ENCODE data around the gene RBAK.
"Not testable (repeated sequence)": the region's sequence is repeated elsewhere in the genome, so short reads cannot be mapped to it uniquely, and the experiment has no call there.

The RBAK gene

GRCh38 chr7:5017626-5018025, 28.0 kb upstream of the RBAK start:
- H3K9me3 ChIP-seq (ENCODE audit: control insufficient read depth in 1 of 2, low read length in 2 of 2); H3K9ac ChIP-seq (ENCODE audit: low read depth in 1 of 2, low read length in 2 of 2); H3K4me3 ChIP-seq (ENCODE audit: low read depth in 1 of 2, low read length in 2 of 2); H3K4me1 ChIP-seq (ENCODE audit: control insufficient read depth in 1 of 2, insufficient read depth in 2 of 2, low read length in 2 of 2); H3K36me3 ChIP-seq (ENCODE audit: control insufficient read depth in 1 of 2, insufficient read depth in 2 of 2, low read length in 2 of 2); H3K27ac ChIP-seq (ENCODE audit: low read depth, low read length); H3K27me3 ChIP-seq (ENCODE audit: control insufficient read depth in 1 of 2, insufficient read depth in 2 of 2, low read length in 2 of 2): not testable (repeated sequence)

DNA sequence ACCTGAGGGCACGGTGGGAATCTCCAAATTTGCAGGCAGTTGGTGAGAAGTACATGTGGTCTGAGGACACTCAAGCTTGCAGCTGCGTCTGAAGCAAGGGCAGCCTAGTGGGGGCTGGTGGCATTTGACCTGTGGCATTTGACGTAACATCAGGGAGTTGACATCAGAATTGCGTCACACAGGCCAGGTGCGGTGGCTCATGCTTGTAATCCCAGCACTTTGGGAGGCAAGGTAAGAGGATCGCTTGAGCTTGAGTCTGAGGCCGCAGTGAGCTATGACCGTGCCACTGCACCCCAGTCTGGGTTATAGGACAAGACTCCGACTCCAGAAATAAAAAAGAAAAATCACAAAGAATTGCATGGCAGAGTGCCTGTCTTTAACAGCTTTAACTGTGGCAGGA, 25.6 kb upstream of the RBAK start:
- Histone ChIP-seq H3K9me3 (ENCODE audit: control insufficient read depth in 1 of 2, low read length in 2 of 2) (peaks cover 0 to 7% of the 10 kb centered on the region in 2 donors), H3K36me3 (ENCODE audit: control insufficient read depth in 1 of 2, insufficient read depth in 2 of 2, low read length in 2 of 2) (no peaks in the 10 kb centered on the region), H3K27me3 (ENCODE audit: control insufficient read depth in 1 of 2, insufficient read depth in 2 of 2, low read length in 2 of 2) (no peaks in the 10 kb centered on the region), H3K4me3 (ENCODE audit: low read depth in 1 of 2, low read length in 2 of 2) (no peak overlapping the region), H3K27ac (ENCODE audit: low read depth, low read length) (no peak overlapping the region), H3K4me1 (ENCODE audit: control insufficient read depth in 1 of 2, insufficient read depth in 2 of 2, low read length in 2 of 2) (no peaks in the 10 kb centered on the region), H3K9ac (ENCODE audit: low read depth in 1 of 2, low read length in 2 of 2) (no peak overlapping the region)

DNA sequence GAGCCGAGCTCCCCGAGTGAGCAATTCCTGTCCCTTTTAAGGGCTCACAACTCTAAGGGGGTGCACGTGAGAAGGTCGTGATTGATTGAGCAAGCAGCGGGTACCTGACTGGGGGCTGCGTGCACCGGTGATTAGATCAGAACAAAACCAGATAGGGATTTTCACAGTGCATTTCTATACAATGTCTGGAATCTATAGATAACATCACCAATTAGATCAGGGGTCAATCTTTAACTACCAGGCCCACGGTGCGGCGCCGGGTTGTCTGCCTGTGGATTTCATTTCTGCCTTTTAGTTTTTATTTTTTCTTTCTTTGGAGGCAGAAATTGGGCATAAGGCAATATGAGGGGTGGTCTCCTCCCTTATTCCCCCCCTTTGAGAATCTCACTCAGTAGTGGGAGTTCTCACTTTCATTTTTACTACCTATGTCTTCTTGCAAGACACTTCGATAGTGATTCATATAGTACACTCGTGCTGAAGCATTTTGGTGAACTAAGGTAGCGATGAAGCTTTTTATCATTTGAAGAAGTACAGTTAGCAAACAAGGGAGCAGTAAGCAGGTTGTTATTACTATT, 24.6 kb upstream of the RBAK start:
- H3K9me3 ChIP-seq (ENCODE audit: control insufficient read depth in 1 of 2, low read length in 2 of 2); H3K4me1 ChIP-seq (ENCODE audit: control insufficient read depth in 1 of 2, insufficient read depth in 2 of 2, low read length in 2 of 2); H3K27me3 ChIP-seq (ENCODE audit: control insufficient read depth in 1 of 2, insufficient read depth in 2 of 2, low read length in 2 of 2); H3K36me3 ChIP-seq (ENCODE audit: control insufficient read depth in 1 of 2, insufficient read depth in 2 of 2, low read length in 2 of 2); H3K27ac ChIP-seq (ENCODE audit: low read depth, low read length); H3K4me3 ChIP-seq (ENCODE audit: low read depth in 1 of 2, low read length in 2 of 2); H3K9ac ChIP-seq (ENCODE audit: low read depth in 1 of 2, low read length in 2 of 2): not testable (repeated sequence)

GRCh38 chr7:5023626-5024025, 22.0 kb upstream of the RBAK start:
- H3K27ac ChIP-seq (ENCODE audit: low read depth, low read length); H3K4me3 ChIP-seq (ENCODE audit: low read depth in 1 of 2, low read length in 2 of 2); H3K27me3 ChIP-seq (ENCODE audit: control insufficient read depth in 1 of 2, insufficient read depth in 2 of 2, low read length in 2 of 2); H3K4me1 ChIP-seq (ENCODE audit: control insufficient read depth in 1 of 2, insufficient read depth in 2 of 2, low read length in 2 of 2); H3K9me3 ChIP-seq (ENCODE audit: control insufficient read depth in 1 of 2, low read length in 2 of 2); H3K9ac ChIP-seq (ENCODE audit: low read depth in 1 of 2, low read length in 2 of 2); H3K36me3 ChIP-seq (ENCODE audit: control insufficient read depth in 1 of 2, insufficient read depth in 2 of 2, low read length in 2 of 2): not testable (repeated sequence)

DNA sequence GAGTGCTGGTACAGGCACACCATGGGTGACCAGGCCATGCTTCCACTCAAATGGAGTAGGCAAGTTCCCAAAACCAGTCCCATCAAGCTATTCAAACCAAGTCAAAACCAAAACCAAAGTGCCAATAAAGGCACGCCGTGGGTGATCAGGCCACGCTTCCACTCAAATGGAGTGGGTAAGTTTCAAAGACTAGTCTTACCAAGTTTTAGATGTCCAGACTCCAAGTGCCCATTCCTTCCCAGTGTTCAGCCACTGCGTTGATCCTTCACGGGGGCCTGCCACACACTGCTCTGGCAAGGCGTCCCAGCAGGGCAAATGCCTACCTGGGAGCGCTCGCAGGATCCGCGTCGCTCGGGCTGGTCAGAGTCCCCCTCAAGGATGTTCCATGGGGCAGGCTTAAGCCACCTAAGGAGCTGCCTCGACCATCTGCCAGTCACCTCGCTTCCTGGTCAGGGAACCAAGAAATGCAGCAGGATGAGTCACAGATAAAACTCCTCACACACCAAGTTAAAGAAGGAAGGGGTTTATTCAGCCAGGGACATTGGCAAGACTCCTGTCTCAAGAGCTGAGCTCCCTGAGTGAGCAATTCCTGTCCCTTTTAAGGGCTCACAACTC, 17.8 kb upstream of the RBAK start:
- H3K9me3 ChIP-seq (ENCODE audit: control insufficient read depth in 1 of 2, low read length in 2 of 2); H3K4me1 ChIP-seq (ENCODE audit: control insufficient read depth in 1 of 2, insufficient read depth in 2 of 2, low read length in 2 of 2); H3K4me3 ChIP-seq (ENCODE audit: low read depth in 1 of 2, low read length in 2 of 2); H3K9ac ChIP-seq (ENCODE audit: low read depth in 1 of 2, low read length in 2 of 2); H3K27me3 ChIP-seq (ENCODE audit: control insufficient read depth in 1 of 2, insufficient read depth in 2 of 2, low read length in 2 of 2); H3K36me3 ChIP-seq (ENCODE audit: control insufficient read depth in 1 of 2, insufficient read depth in 2 of 2, low read length in 2 of 2); H3K27ac ChIP-seq (ENCODE audit: low read depth, low read length): not testable (repeated sequence)

GRCh38 chr7:5033186-5033585, 12.5 kb upstream of the RBAK start:
- not testable (repeated sequence) for H3K27me3 ChIP-seq (ENCODE audit: control insufficient read depth in 1 of 2, insufficient read depth in 2 of 2, low read length in 2 of 2); H3K4me3 ChIP-seq (ENCODE audit: low read depth in 1 of 2, low read length in 2 of 2); H3K4me1 ChIP-seq (ENCODE audit: control insufficient read depth in 1 of 2, insufficient read depth in 2 of 2, low read length in 2 of 2); H3K36me3 ChIP-seq (ENCODE audit: control insufficient read depth in 1 of 2, insufficient read depth in 2 of 2, low read length in 2 of 2); H3K9me3 ChIP-seq (ENCODE audit: control insufficient read depth in 1 of 2, low read length in 2 of 2); H3K9ac ChIP-seq (ENCODE audit: low read depth in 1 of 2, low read length in 2 of 2); H3K27ac ChIP-seq (ENCODE audit: low read depth, low read length)

DNA sequence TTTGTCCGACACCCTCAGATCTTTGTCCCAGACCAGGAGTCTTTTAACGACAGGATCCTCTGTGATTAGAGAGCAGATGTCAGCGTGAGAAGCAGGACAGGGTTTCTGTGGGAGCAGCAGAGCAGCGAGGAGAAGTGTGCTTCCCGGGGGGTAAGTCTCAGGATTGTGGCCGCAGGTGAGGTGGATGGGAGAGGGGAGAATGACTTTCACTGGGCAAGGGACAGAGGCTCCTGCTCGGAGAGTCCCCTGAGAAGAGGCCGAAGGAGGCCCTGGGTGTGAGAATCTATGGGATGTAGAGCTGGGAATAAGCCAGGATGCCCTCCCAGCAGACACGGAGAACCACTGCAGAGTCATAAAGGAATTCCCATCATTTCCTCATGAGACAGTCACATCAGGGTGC, 10.4 kb upstream of the RBAK start:
- no peaks in the 10 kb centered on the region for H3K9me3 ChIP-seq (ENCODE audit: control insufficient read depth in 1 of 2, low read length in 2 of 2)
- H3K4me1 ChIP-seq (ENCODE audit: control insufficient read depth in 1 of 2, insufficient read depth in 2 of 2, low read length in 2 of 2), result no peaks in the 10 kb centered on the region
- H3K27me3 ChIP-seq (ENCODE audit: control insufficient read depth in 1 of 2, insufficient read depth in 2 of 2, low read length in 2 of 2), result no peaks in the 10 kb centered on the region
- no peak overlapping the region for H3K4me3 ChIP-seq (ENCODE audit: low read depth in 1 of 2, low read length in 2 of 2)
- no peak overlapping the region for H3K9ac ChIP-seq (ENCODE audit: low read depth in 1 of 2, low read length in 2 of 2)
- no peaks in the 10 kb centered on the region for H3K36me3 ChIP-seq (ENCODE audit: control insufficient read depth in 1 of 2, insufficient read depth in 2 of 2, low read length in 2 of 2)
- no peak overlapping the region for H3K27ac ChIP-seq (ENCODE audit: low read depth, low read length)

DNA sequence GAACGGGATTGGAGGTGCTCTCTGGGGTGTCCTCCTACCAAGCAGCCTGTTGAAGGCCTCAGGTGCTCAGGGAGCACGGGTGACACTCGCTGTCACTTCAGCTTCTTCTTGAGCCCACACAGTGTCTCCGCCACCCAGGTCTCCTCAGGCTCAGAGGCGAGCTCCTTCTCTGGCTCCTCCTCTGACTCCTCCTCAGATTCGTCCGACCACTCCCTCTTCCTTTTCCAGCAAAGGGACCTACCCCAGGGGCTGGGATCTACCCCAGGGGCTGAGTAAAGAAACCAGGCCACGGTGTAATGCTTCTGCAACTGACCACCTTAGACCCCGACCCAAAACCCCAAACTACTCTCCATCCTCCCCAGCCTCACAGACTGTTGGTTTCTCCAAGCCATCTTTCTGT, 9.2 kb upstream of the RBAK start:
- Histone ChIP-seq H3K9me3 (ENCODE audit: control insufficient read depth in 1 of 2, low read length in 2 of 2) (no peaks in the 10 kb centered on the region), H3K36me3 (ENCODE audit: control insufficient read depth in 1 of 2, insufficient read depth in 2 of 2, low read length in 2 of 2) (no peaks in the 10 kb centered on the region), H3K4me3 (ENCODE audit: low read depth in 1 of 2, low read length in 2 of 2) (no peak overlapping the region), H3K27me3 (ENCODE audit: control insufficient read depth in 1 of 2, insufficient read depth in 2 of 2, low read length in 2 of 2) (no peaks in the 10 kb centered on the region), H3K4me1 (ENCODE audit: control insufficient read depth in 1 of 2, insufficient read depth in 2 of 2, low read length in 2 of 2) (no peaks in the 10 kb centered on the region), H3K9ac (ENCODE audit: low read depth in 1 of 2, low read length in 2 of 2) (no peak overlapping the region), H3K27ac (ENCODE audit: low read depth, low read length) (no peak overlapping the region)

DNA sequence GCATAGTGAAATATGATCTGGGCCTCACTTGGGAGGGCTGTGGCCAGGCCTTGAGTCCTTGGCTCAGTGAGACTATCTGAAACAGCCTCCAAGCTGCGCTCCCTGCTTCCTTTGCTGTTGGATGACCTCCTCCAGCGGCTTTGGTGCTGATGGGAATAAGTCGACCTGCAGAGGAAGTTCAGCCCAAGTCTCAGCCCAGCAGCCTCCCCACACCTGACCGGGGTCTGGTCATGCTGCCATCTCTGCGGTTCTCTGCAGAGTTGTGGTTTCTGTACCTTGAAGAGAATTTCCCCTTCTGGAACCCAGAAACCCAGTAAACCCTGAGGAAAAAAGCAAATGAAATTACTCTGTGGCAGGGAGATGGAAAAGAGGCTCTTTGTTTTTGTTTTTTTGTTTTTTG, 4.6 kb upstream of the RBAK start:
- no peak overlapping the region for H3K4me3 ChIP-seq (ENCODE audit: low read depth in 1 of 2, low read length in 2 of 2)

DNA sequence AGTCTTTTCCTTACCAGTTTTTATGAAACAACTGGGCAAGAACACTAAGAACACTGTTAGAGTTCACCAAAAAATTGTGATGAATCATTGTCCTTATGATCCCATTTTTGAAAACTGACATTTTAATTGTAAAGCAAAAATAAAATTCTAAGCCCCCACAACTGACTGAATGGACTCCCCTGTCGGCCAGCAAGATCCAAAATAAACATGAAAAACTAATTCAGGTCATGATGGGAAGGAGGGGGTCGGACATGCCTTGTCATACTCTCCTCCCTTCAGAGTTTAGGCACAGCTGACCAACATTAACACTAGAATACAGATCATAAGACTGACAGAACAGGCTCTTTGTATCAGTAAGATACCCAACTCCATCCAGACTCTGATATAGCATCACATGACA, 2.0 kb upstream of the RBAK start:
- H3K4me1 ChIP-seq (ENCODE audit: control insufficient read depth in 1 of 2, insufficient read depth in 2 of 2, low read length in 2 of 2), result no peaks in the 10 kb centered on the region
- no peak overlapping the region for H3K4me3 ChIP-seq (ENCODE audit: low read depth in 1 of 2, low read length in 2 of 2)
- no peak overlapping the region for H3K9ac ChIP-seq (ENCODE audit: low read depth in 1 of 2, low read length in 2 of 2)
- H3K36me3 ChIP-seq (ENCODE audit: control insufficient read depth in 1 of 2, insufficient read depth in 2 of 2, low read length in 2 of 2), result peaks cover 0 to under 1% of the 10 kb centered on the region in 2 donors
- H3K27me3 ChIP-seq (ENCODE audit: control insufficient read depth in 1 of 2, insufficient read depth in 2 of 2, low read length in 2 of 2), result no peaks in the 10 kb centered on the region
- no peak overlapping the region for H3K27ac ChIP-seq (ENCODE audit: low read depth, low read length)
- no peaks in the 10 kb centered on the region for H3K9me3 ChIP-seq (ENCODE audit: control insufficient read depth in 1 of 2, low read length in 2 of 2)

More for the DNA sequence above, 4.6 kb upstream of the RBAK start:
- H3K9me3 ChIP-seq (ENCODE audit: control insufficient read depth in 1 of 2, low read length in 2 of 2), result no peaks in the 10 kb centered on the region
- H3K9ac ChIP-seq (ENCODE audit: low read depth in 1 of 2, low read length in 2 of 2), result no peak overlapping the region
- no peak overlapping the region for H3K27ac ChIP-seq (ENCODE audit: low read depth, low read length)
- no peaks in the 10 kb centered on the region for H3K36me3 ChIP-seq (ENCODE audit: control insufficient read depth in 1 of 2, insufficient read depth in 2 of 2, low read length in 2 of 2)
- no peaks in the 10 kb centered on the region for H3K4me1 ChIP-seq (ENCODE audit: control insufficient read depth in 1 of 2, insufficient read depth in 2 of 2, low read length in 2 of 2)
- H3K27me3 ChIP-seq (ENCODE audit: control insufficient read depth in 1 of 2, insufficient read depth in 2 of 2, low read length in 2 of 2), result no peaks in the 10 kb centered on the region

GRCh38 chr7:5046397-5046732, 705 bp downstream of the RBAK start:
- not testable (repeated sequence) for H3K9me3 ChIP-seq (ENCODE audit: control insufficient read depth in 1 of 2, low read length in 2 of 2); H3K27ac ChIP-seq (ENCODE audit: low read depth, low read length); H3K27me3 ChIP-seq (ENCODE audit: control insufficient read depth in 1 of 2, insufficient read depth in 2 of 2, low read length in 2 of 2); H3K4me1 ChIP-seq (ENCODE audit: control insufficient read depth in 1 of 2, insufficient read depth in 2 of 2, low read length in 2 of 2)
- H3K4me3 ChIP-seq (ENCODE audit: low read depth in 1 of 2, low read length in 2 of 2), result peak overlapping the region; percentile 70 to 83
- H3K36me3 ChIP-seq (ENCODE audit: control insufficient read depth in 1 of 2, insufficient read depth in 2 of 2, low read length in 2 of 2), result peaks cover 0 to 19% of the 10 kb centered on the region in 2 donors
- H3K9ac ChIP-seq (ENCODE audit: low read depth in 1 of 2, low read length in 2 of 2), result peak overlapping the region; percentile 65 to 72

Data from duodenal mucosa (tissue), 2 donors.